ENCODE results near the gene CTCFL.

The CTCFL gene

GRCh38 chr20:57524511-57525176 is at the start of gene CTCFL:
Gene CTCFL, minus strand, starts transcription at chr20:57525140. Its CDS starts 935 bp downstream, at chr20:57524205.
- DNase-seq, result no peak

- DNase-seq, result no peak
These were observed 49.0 kb upstream of the CTCFL start for GRCh38 chr20:57573894-57574293.

GRCh38 chr20:57573242-57573641 is 48.3 kb upstream of the CTCFL start:
- DNase-seq, result no peak

GRCh38 chr20:57571782-57572416 is 47.0 kb upstream of the CTCFL start:
- DNase-seq, result no peak

GRCh38 chr20:57570920-57571319 is 46.0 kb upstream of the CTCFL start:
- no peak for DNase-seq

GRCh38 chr20:57570145-57570850 is 45.4 kb upstream of the CTCFL start:
- no peak for DNase-seq

GRCh38 chr20:57568960-57569359 is 44.0 kb upstream of the CTCFL start:
- no peak for DNase-seq

- DNase-seq, result no peak
These were observed 43.4 kb upstream of the CTCFL start for GRCh38 chr20:57568088-57568896.

- DNase-seq, result no peak
These were observed 42.6 kb upstream of the CTCFL start for GRCh38 chr20:57567471-57568079.

- DNase-seq, result no peak
These were observed 42.0 kb upstream of the CTCFL start for GRCh38 chr20:57566803-57567459.

- DNase-seq, result no peak
These were observed 41.5 kb upstream of the CTCFL start for GRCh38 chr20:57566399-57566798.

- no peak for DNase-seq
These were observed 40.2 kb upstream of the CTCFL start for GRCh38 chr20:57564951-57565642.

- no peak for DNase-seq
These were observed 39.4 kb upstream of the CTCFL start for GRCh38 chr20:57564180-57564802.

- no peak for DNase-seq
These were observed 38.6 kb upstream of the CTCFL start for GRCh38 chr20:57563522-57563921.

- no peak for DNase-seq
These were observed 37.9 kb upstream of the CTCFL start for GRCh38 chr20:57562541-57563465.

- no peak for DNase-seq
These were observed 36.7 kb upstream of the CTCFL start for GRCh38 chr20:57561356-57562279.

GRCh38 chr20:57560554-57561355 is 35.8 kb upstream of the CTCFL start, which contains the start of gene PCK1:
Gene PCK1, plus strand, starts transcription at chr20:57561110. Its CDS starts 302 bp downstream, at chr20:57561412.
- DNase-seq, result no peak

All from DMS53 (cell line).